NT2/D1 (cell line): ENCODE results near the gene MED26.

Experiments used
- DNase-seq: peaks from one replicate; pipeline ENCODE4 v3.0.0-alpha.2; 2011; ENCODE audit warnings: low read depth, low spot score
- H3K27me3 ChIP-seq: 2 replicates; pipeline ENCODE4 v1.6.0; 2011; ENCODE audit warnings: mild to moderate bottlenecking; ENCODE audit not compliant: insufficient read length, insufficient read depth
- H3K36me3 ChIP-seq: 2 replicates; pipeline ENCODE4 v1.6.1; 2011; ENCODE audit warnings: mild to moderate bottlenecking, low read length, mixed read lengths; ENCODE audit not compliant: insufficient read depth, insufficient read length
- H3K4me1 ChIP-seq: 2 replicates; pipeline ENCODE4 v1.5.1; 2011; ENCODE audit not compliant: insufficient read depth, insufficient read length
- H3K4me3 ChIP-seq: 2 replicates; pipeline ENCODE4 v1.5.1; 2011; ENCODE audit warnings: low read depth; ENCODE audit not compliant: insufficient read length
- H3K9ac ChIP-seq: 2 replicates; pipeline ENCODE4 v1.6.0; 2011; ENCODE audit warnings: low read depth; ENCODE audit not compliant: insufficient read length
- H3K9me3 ChIP-seq: 2 replicates; pipeline ENCODE4 v1.5.1; 2011; ENCODE audit warnings: mild to moderate bottlenecking, low read length; ENCODE audit not compliant: insufficient read depth
- SUZ12 ChIP-seq: IDR thresholded peaks from 2 replicates; pipeline ENCODE4 v1.6.1; 2011; ENCODE audit not compliant: insufficient read length, insufficient read depth; ENCODE audit errors: extremely low read depth
- YY1 ChIP-seq: IDR thresholded peaks from 2 replicates; pipeline ENCODE4 v1.6.1; 2011; ENCODE audit not compliant: insufficient read length, insufficient read depth
- ZNF274 ChIP-seq: IDR thresholded peaks from 2 replicates; pipeline ENCODE4 v1.6.1; 2011; ENCODE audit warnings: mild to moderate bottlenecking, low read depth, low read length

MED26 gene

DNA sequence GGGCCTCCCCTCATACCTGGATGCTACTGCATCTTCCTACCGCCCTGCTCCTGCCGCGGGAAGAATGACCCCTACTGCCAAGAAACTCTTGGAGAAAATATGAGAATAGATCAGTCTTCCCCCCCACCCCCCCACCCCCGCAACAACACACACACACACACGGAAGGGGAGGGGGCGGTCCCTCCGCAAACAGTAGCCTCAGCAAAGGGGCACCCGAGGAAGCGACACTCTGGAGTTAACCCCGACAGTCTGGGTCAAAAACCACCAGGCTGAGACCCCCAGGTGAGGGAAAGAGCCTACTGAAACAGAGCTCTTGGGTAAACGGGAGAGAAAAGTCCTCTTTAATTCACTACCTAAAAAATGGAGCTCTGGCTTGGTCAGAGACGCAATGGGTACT lies 1.2 kb downstream of the MED26 start:
- DNase-seq, result no peak
- Histone ChIP-seq H3K9ac (peak overlapping the region; percentile 98), H3K36me3 (peaks cover 48% of the 10 kb centered on the region), H3K27me3 (no peaks in the 10 kb centered on the region), H3K4me1 (peaks cover 6% of the 10 kb centered on the region), H3K4me3 (peak overlapping the region; percentile 92), H3K9me3 (no peaks in the 10 kb centered on the region)
- TF ChIP-seq YY1 (no peak), SUZ12 (no peak), ZNF274 (no peak)

GRCh38 chr19:16625163-16625958 lies 2.6 kb downstream of the MED26 start:
- Histone ChIP-seq H3K27me3 (no peaks in the 10 kb centered on the region), H3K36me3 (peaks cover 42% of the 10 kb centered on the region), H3K4me1 (peaks cover 8% of the 10 kb centered on the region), H3K4me3 (no peak overlapping the region), H3K9ac (no peak overlapping the region), H3K9me3 (no peaks in the 10 kb centered on the region)
- no peak for DNase-seq
- TF ChIP-seq ZNF274, result no peak
- no peak for TF ChIP-seq YY1
- no peak for TF ChIP-seq SUZ12

- DNase-seq, result no peak
Measured at GRCh38 chr19:16624236-16624635, 3.8 kb downstream of the MED26 start.

GRCh38 chr19:16623576-16623975 lies 4.4 kb downstream of the MED26 start:
- H3K4me1 ChIP-seq, result peaks cover 18% of the 10 kb centered on the region
- TF ChIP-seq YY1 (no peak), SUZ12 (no peak), ZNF274 (no peak)
- H3K9me3 ChIP-seq, result no peaks in the 10 kb centered on the region
- peaks cover 46% of the 10 kb centered on the region for H3K36me3 ChIP-seq
- H3K27me3 ChIP-seq, result no peaks in the 10 kb centered on the region
- DNase-seq, result no peak
- H3K4me3 ChIP-seq, result no peak overlapping the region
- H3K9ac ChIP-seq, result no peak overlapping the region

More at GRCh38 chr19:16624236-16624635, 3.8 kb downstream of the MED26 start:
- Histone ChIP-seq H3K9ac (no peak overlapping the region), H3K36me3 (peaks cover 43% of the 10 kb centered on the region), H3K4me1 (peaks cover 17% of the 10 kb centered on the region), H3K27me3 (no peaks in the 10 kb centered on the region), H3K4me3 (no peak overlapping the region), H3K9me3 (no peaks in the 10 kb centered on the region)
- TF ChIP-seq SUZ12 (no peak), ZNF274 (no peak), YY1 (no peak)

DNA sequence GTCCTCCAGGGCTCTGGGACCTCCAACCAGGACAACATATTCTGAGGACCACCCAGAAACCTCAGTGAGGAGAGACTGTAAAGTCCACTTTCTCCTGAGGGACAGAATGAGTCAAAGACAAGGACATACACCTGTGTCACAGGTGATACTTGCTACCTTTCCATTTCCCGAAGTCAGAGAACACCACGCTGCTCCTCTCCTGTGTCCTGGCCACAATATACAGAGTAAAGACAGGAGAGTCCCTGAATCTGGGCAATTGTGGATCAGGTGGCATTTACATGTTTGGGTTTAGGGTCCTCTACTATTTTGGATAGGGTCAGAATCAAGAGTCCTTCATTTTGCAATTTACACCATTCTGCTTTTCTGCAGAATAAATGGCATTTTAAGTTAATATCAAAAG lies 4.9 kb downstream of the MED26 start:
- peaks cover 50% of the 10 kb centered on the region for H3K36me3 ChIP-seq
- H3K9me3 ChIP-seq, result no peaks in the 10 kb centered on the region
- no peaks in the 10 kb centered on the region for H3K27me3 ChIP-seq
- DNase-seq, result no peak
- H3K4me3 ChIP-seq, result no peak overlapping the region
- no peak overlapping the region for H3K9ac ChIP-seq
- peaks cover 21% of the 10 kb centered on the region for H3K4me1 ChIP-seq
- TF ChIP-seq ZNF274 (no peak), SUZ12 (no peak), YY1 (no peak)

GRCh38 chr19:16621165-16621800 lies 6.7 kb downstream of the MED26 start:
- Histone ChIP-seq H3K9me3 (no peaks in the 10 kb centered on the region), H3K27me3 (no peaks in the 10 kb centered on the region)
- DNase-seq, result no peak

DNA sequence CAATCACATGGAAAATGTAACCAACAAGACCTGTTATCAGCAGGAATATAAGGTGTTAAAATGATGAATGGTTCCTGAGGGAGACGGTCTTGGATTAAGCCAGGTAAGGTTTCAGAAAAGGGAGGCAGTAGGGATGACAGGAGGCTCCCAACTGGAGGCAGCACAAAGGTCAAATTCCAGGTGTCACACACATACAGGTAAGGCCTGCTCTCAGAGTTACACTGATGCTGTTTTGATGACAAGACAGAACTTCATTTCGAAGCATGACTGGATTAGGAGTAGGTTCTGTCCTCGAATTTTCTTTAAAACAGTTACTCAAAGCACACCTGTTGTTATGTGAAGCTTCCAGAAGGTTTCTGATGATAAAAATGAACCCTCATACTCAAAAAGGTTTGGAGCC lies 7.4 kb downstream of the MED26 start:
- peaks cover 50% of the 10 kb centered on the region for H3K36me3 ChIP-seq
- TF ChIP-seq SUZ12 (no peak), YY1 (no peak), ZNF274 (no peak)
- no peak overlapping the region for H3K4me3 ChIP-seq
- H3K27me3 ChIP-seq, result no peaks in the 10 kb centered on the region
- peaks cover 34% of the 10 kb centered on the region for H3K4me1 ChIP-seq
- no peaks in the 10 kb centered on the region for H3K9me3 ChIP-seq
- no peak for DNase-seq
- H3K9ac ChIP-seq, result no peak overlapping the region

More at GRCh38 chr19:16621165-16621800, 6.7 kb downstream of the MED26 start:
- Histone ChIP-seq H3K9ac (no peak overlapping the region), H3K4me3 (no peak overlapping the region), H3K4me1 (peaks cover 32% of the 10 kb centered on the region), H3K36me3 (peaks cover 51% of the 10 kb centered on the region)
- TF ChIP-seq SUZ12, result no peak
- no peak for TF ChIP-seq ZNF274
- TF ChIP-seq YY1, result no peak

DNA sequence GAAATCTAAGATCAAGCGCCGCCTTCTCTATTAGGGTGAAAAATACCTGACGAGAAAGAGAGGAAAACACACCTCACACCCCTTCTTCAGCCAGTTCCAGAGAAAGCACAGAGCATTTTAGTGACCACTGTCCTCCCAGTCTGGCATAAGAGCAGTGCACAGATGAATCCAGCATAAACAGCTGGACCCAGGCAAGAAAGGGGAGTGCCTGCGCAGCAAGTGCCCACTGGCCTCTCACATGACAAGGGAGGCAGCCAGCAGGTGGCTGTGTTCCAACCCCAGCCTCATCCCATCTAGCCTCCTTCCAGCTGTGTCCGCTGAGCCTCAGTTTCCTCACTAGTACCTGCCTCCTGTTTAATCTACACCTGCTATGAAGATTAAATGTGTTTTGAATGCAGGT lies 8.0 kb downstream of the MED26 start:
- no peak for TF ChIP-seq SUZ12
- TF ChIP-seq ZNF274, result no peak
- TF ChIP-seq YY1, result no peak
- Histone ChIP-seq H3K27me3 (no peaks in the 10 kb centered on the region), H3K36me3 (peaks cover 45% of the 10 kb centered on the region), H3K9ac (no peak overlapping the region), H3K4me1 (peaks cover 35% of the 10 kb centered on the region), H3K4me3 (no peak overlapping the region), H3K9me3 (no peaks in the 10 kb centered on the region)
- no peak for DNase-seq
